Astrocyte (in vitro differentiated cells and primary cell): ENCODE results near the gene PPP6R3. TPM values are rescaled to one million over a fixed set of nuclear protein-coding genes. Genes with fewer than 3 reads are reported as not detected.

Source experiments
- DNase-seq: peaks from one replicate; pipeline ENCODE4 v3.0.0-alpha.2; 2010; ENCODE audit warnings: low read depth
- FAIRE-seq: peaks from 2 replicates; lab custom pipeline; 2011; peaks lifted over from hg19 to GRCh38; lab: Jason Lieb, UNC
- H2AFZ ChIP-seq: 2 replicates; pipeline ENCODE4 v1.6.0; 2012; ENCODE audit warnings: low read depth, low read length, inconsistent platforms
- H3K27ac ChIP-seq: 2 replicates; pipeline ENCODE4 v1.5.1; 2011; ENCODE audit warnings: low read depth, low read length, inconsistent platforms
- H3K27me3 ChIP-seq: 2 replicates; pipeline ENCODE4 v1.6.0; 2011; ENCODE audit warnings: low read length, inconsistent platforms; ENCODE audit not compliant: insufficient read depth
- H3K36me3 ChIP-seq: 2 replicates; pipeline ENCODE4 v1.5.1; 2011; ENCODE audit warnings: low read length, inconsistent platforms; ENCODE audit not compliant: insufficient read depth
- H3K4me1 ChIP-seq: 2 replicates; pipeline ENCODE4 v1.5.1; 2011; ENCODE audit warnings: low read length, inconsistent platforms; ENCODE audit not compliant: insufficient read depth
- H3K4me2 ChIP-seq: 2 replicates; pipeline ENCODE4 v1.6.0; 2012; ENCODE audit warnings: low read length, inconsistent platforms
- H3K4me3 ChIP-seq: 2 replicates; pipeline ENCODE4 v1.5.1; 2011; ENCODE audit warnings: low read depth, mild to moderate bottlenecking, low read length, inconsistent platforms; ENCODE audit not compliant: insufficient read depth
- H3K79me2 ChIP-seq: 2 replicates; pipeline ENCODE4 v1.6.0; 2012; ENCODE audit warnings: mild to moderate bottlenecking, low read length, inconsistent platforms; ENCODE audit not compliant: insufficient read depth
- H3K9ac ChIP-seq: 2 replicates; pipeline ENCODE4 v1.6.0; 2012; ENCODE audit warnings: mild to moderate bottlenecking, low read length, inconsistent platforms
- H3K9me3 ChIP-seq: 2 replicates; pipeline ENCODE4 v1.5.1; 2012; ENCODE audit warnings: low read depth, mild to moderate bottlenecking, low read length, inconsistent platforms; ENCODE audit not compliant: insufficient read depth
- H4K20me1 ChIP-seq: 2 replicates; pipeline ENCODE4 v1.6.0; 2012; ENCODE audit warnings: low read length, inconsistent platforms; ENCODE audit not compliant: insufficient read depth
- H3K27ac Mint-ChIP-seq: one replicate; pipeline ENCODE4 v1.8.0; 2021; ENCODE audit warnings: mild to moderate bottlenecking, mixed read lengths; ENCODE audit not compliant: unreplicated experiment
- H3K27me3 Mint-ChIP-seq: one replicate; pipeline ENCODE4 v1.8.0; 2021; ENCODE audit warnings: low read depth, mixed read lengths; ENCODE audit not compliant: unreplicated experiment
- H3K36me3 Mint-ChIP-seq: one replicate; pipeline ENCODE4 v1.8.0; 2021; ENCODE audit warnings: low read depth, mixed read lengths; ENCODE audit not compliant: unreplicated experiment
- H3K4me1 Mint-ChIP-seq: one replicate; pipeline ENCODE4 v1.8.0; 2021; ENCODE audit warnings: low read depth, mixed read lengths; ENCODE audit not compliant: unreplicated experiment
- H3K4me3 Mint-ChIP-seq: one replicate; pipeline ENCODE4 v1.8.0; 2021; ENCODE audit warnings: mild to moderate bottlenecking, moderate library complexity, mixed read lengths; ENCODE audit not compliant: unreplicated experiment
- H3K9me3 Mint-ChIP-seq: one replicate; pipeline ENCODE4 v1.8.0; 2021; ENCODE audit warnings: mild to moderate bottlenecking, mixed read lengths; ENCODE audit not compliant: unreplicated experiment
- CTCF ChIP-seq: IDR thresholded peaks from 2 replicates; pipeline ENCODE4 v1.5.1; 2011; ENCODE audit warnings: low read depth, mild to moderate bottlenecking, inconsistent platforms, low read length, moderate library complexity; ENCODE audit not compliant: insufficient read depth
- EZH2 ChIP-seq: IDR thresholded peaks from 2 replicates; pipeline ENCODE4 v1.6.1; 2012; ENCODE audit warnings: mild to moderate bottlenecking, low read length, inconsistent platforms; ENCODE audit not compliant: insufficient read depth
- total RNA-seq: library from RNA; stranded (reverse); gene quantifications from 2 replicates; pipeline ENCODE4 v1.2.1, GENCODE V29; 2021

Gene PPP6R3
- total RNA-seq, 1 donor from 2014 or later: 97.8 TPM

GRCh38 chr11:68552542-68552941 lies 92.0 kb downstream of the PPP6R3 start:
- TF ChIP-seq CTCF (no peak), EZH2 (no peak)
- Mint-ChIP-seq H3K9me3 (no peaks in the 10 kb centered on the region), H3K4me1 (peaks cover 22% of the 10 kb centered on the region), H3K27me3 (no peaks in the 10 kb centered on the region), H3K36me3 (peaks cover 15% of the 10 kb centered on the region), H3K4me3 (no peak overlapping the region), H3K27ac (no peak overlapping the region)
- Histone ChIP-seq H3K27me3 (no peaks in the 10 kb centered on the region), H3K9ac (no peak overlapping the region), H3K4me3 (no peak overlapping the region), H3K27ac (no peak overlapping the region), H4K20me1 (peaks cover 53% of the 10 kb centered on the region), H3K36me3 (peaks cover 16% of the 10 kb centered on the region), H3K4me2 (no peak overlapping the region), H2AFZ (no peak overlapping the region), H3K4me1 (no peaks in the 10 kb centered on the region), H3K9me3 (no peaks in the 10 kb centered on the region), H3K79me2 (peaks cover 59% of the 10 kb centered on the region)
- FAIRE-seq (no peak), DNase-seq (no peak)

- Mint-ChIP-seq H3K27me3 (no peaks in the 10 kb centered on the region), H3K27ac (no peak overlapping the region), H3K9me3 (no peaks in the 10 kb centered on the region), H3K4me3 (no peak overlapping the region), H3K36me3 (peaks cover 13% of the 10 kb centered on the region), H3K4me1 (peaks cover 6% of the 10 kb centered on the region)
- no peak for TF ChIP-seq CTCF
- TF ChIP-seq EZH2: no peak
- H3K4me2 ChIP-seq: no peak overlapping the region
- H3K27ac ChIP-seq: no peak overlapping the region
- DNase-seq (no peak), FAIRE-seq (no peak)
- H3K79me2 ChIP-seq: peaks cover 33% of the 10 kb centered on the region
- H3K9me3 ChIP-seq: no peaks in the 10 kb centered on the region
- no peak overlapping the region for H3K4me3 ChIP-seq
- H2AFZ ChIP-seq: no peak overlapping the region
- H4K20me1 ChIP-seq: peaks cover 23% of the 10 kb centered on the region
- H3K36me3 ChIP-seq: peaks cover 14% of the 10 kb centered on the region
- no peak overlapping the region for H3K9ac ChIP-seq
- no peaks in the 10 kb centered on the region for H3K4me1 ChIP-seq
- H3K27me3 ChIP-seq: no peaks in the 10 kb centered on the region
These were observed 99.7 kb downstream of the PPP6R3 start for GRCh38 chr11:68560216-68560615.

- Histone ChIP-seq H3K27me3 (no peaks in the 10 kb centered on the region), H3K9me3 (no peaks in the 10 kb centered on the region), H3K4me3 (no peak overlapping the region), H3K9ac (no peak overlapping the region), H3K27ac (no peak overlapping the region), H3K36me3 (peaks cover 21% of the 10 kb centered on the region), H4K20me1 (peaks cover 40% of the 10 kb centered on the region), H3K4me2 (no peak overlapping the region), H2AFZ (no peak overlapping the region), H3K79me2 (peaks cover 26% of the 10 kb centered on the region), H3K4me1 (no peaks in the 10 kb centered on the region)
- FAIRE-seq (no peak), DNase-seq (no peak)
- Mint-ChIP-seq H3K27ac (no peak overlapping the region), H3K4me3 (no peak overlapping the region), H3K27me3 (no peaks in the 10 kb centered on the region), H3K36me3 (peaks cover 25% of the 10 kb centered on the region), H3K9me3 (no peaks in the 10 kb centered on the region), H3K4me1 (peaks cover 6% of the 10 kb centered on the region)
- TF ChIP-seq CTCF (no peak), EZH2 (no peak)
These were observed 102.9 kb downstream of the PPP6R3 start for GRCh38 chr11:68563454-68563853.
